GM12864 (cell line): ENCODE results near the gene NDUFB2.
A peak's percentile ranks its signal among the peaks of the same experiment; 100 is the strongest.

Source experiments
- DNase-seq: peaks from one replicate; pipeline ENCODE4 v3.0.0-alpha.2; 2011; ENCODE audit warnings: low read depth
- H3K4me3 ChIP-seq: 2 replicates; pipeline ENCODE4 v1.5.1; 2011; ENCODE audit warnings: mild to moderate bottlenecking, low read depth, low read length, control low read depth
- TF ChIP-seq, protein P1 (sequence below): IDR thresholded peaks from 2 replicates; pipeline ENCODE4 v1.5.1; 2011; ENCODE audit warnings: low read depth, mild to moderate bottlenecking, moderate library complexity, low read length, control low read depth, inconsistent platforms; ENCODE audit errors: missing control alignments

Gene NDUFB2

DNA sequence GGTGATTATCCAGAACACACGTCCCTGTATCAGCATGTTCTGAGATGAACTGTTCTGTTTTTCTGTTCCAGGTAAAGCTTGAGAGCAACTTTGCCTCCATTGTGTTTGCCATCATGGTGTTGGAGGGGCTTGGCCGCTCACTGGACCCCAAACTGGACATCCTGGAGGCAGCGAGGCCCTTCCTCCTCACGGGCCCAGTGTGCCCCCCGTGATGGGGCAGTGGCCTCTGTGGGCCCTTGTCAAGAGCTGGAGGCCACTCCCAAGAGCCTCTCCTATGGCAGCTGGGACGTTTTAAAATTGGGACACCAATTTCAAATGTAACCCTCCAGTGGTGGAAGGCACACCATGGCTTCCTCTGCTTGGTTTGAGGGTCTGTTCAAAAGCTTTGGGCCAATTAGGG is 1.9 kb upstream of the NDUFB2 start:
- TF ChIP-seq, protein P1, sequence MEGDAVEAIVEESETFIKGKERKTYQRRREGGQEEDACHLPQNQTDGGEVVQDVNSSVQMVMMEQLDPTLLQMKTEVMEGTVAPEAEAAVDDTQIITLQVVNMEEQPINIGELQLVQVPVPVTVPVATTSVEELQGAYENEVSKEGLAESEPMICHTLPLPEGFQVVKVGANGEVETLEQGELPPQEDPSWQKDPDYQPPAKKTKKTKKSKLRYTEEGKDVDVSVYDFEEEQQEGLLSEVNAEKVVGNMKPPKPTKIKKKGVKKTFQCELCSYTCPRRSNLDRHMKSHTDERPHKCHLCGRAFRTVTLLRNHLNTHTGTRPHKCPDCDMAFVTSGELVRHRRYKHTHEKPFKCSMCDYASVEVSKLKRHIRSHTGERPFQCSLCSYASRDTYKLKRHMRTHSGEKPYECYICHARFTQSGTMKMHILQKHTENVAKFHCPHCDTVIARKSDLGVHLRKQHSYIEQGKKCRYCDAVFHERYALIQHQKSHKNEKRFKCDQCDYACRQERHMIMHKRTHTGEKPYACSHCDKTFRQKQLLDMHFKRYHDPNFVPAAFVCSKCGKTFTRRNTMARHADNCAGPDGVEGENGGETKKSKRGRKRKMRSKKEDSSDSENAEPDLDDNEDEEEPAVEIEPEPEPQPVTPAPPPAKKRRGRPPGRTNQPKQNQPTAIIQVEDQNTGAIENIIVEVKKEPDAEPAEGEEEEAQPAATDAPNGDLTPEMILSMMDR = no peak
- H3K4me3 ChIP-seq = no peak overlapping the region
- DNase-seq = no peak

DNA sequence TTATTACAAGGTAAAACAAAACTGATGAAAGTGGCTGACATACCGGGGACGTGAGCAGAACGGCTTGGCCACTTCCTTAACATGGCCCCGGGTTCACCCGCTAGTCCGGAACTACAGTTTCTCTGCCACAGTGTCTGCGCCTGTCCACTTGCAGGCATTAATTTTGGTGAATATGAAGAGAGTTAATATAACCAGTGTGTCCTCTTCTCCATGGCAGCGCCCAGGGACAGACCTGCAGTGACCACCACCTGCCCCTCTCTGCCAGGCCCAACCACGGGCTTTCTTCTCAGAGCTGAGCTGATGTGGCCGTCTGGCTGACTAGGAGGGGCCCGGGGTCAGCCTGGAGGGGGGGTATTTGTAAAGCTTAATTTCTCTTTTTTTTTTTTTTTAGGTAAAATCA is 1.1 kb upstream of the NDUFB2 start:
- no peak overlapping the region for H3K4me3 ChIP-seq
- no peak for DNase-seq
- TF ChIP-seq, protein P1 = no peak

DNA sequence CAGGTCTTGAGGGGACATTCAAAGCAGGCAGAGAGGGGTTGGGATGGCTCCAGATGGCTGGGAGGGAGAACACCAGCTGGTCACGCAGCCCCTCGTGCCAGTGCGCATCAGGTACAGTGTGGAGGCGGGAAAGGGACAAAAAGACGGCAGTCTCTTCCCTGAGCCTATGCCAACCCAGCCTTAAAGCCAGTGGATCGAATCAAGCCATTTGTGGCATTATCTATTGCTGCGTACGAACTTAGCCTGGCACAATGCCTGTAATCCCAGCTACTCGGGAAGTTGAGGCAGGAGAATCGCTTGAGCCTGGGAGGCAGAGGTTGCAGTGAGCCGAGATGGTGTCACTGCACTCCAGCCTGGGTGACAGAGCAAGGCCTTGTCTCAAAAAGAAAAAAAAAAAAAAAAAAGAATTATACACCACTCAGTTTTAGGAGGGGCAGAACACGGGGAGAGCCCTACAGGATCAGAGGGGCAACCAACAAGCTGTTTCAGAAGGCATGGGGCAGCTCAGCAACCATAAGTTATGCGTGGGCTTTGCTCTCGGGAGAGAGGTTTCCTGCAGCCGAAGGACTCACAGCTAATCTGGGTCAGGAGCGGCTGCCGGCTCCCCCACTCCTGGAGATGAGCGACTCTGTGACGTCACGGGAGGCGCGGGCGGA is 356 bp upstream of the NDUFB2 start:
- TF ChIP-seq, protein P1 = no peak
- peak overlapping the region; percentile 94 for H3K4me3 ChIP-seq
- DNase-seq = peak; percentile 56

DNA sequence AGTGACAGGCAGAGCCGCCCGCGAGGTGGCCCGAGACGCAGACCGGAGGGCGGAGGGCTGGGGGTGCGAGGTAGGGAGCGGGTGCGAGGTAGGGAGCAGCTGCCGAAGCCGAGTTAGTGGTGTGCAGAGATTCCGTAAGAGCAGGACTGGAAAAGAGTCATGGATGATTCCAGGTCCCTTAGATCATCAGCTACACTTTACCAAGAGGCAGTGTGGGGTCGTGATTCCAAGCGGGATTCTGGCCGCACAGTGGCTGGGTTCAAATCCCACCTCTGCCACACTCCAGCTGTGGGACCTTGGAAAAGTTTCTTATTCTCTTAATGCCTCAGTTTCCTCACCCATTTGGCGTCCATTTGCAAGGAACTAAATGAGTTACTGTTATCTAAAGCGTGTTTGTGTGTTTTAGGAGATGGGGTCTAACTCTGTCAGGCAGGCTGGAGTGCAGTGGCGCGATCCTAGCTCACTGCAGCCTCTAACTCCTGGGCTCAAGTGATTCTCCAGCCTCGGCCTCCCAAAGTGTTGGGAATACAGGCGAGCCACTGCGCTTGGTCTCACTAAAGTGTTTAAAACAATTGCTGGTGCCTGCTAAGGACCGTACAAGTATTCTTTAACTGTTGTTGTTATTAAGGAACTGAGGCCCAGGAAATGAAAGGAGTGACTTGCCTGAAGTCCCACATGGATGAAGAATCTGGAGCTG is 1.1 kb downstream of the NDUFB2 start:
- DNase-seq = no peak
- TF ChIP-seq, protein P1 = no peak
- H3K4me3 ChIP-seq = peak overlapping the region; percentile 94

DNA sequence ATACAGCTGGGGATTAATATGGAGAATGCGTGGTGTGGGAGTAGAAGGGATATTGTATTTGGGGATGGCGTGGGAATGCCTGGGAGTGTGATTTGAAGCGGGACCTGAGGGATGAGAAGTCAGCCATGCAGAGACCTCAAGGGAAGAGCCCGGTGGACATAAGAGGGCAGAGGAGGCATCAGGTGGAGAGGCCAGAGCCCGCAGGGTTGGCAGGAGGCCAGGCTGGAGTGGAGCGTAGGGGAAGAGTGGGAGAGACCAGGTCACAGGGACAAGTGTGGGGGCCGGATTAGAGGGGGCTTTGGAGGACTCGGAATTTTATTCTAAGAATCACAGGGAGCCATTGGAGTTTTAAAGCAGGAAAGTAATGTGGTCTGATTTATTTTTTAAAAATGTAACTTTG is 2.0 kb downstream of the NDUFB2 start:
- H3K4me3 ChIP-seq = no peak overlapping the region
- DNase-seq = no peak
- TF ChIP-seq, protein P1 = no peak

DNA sequence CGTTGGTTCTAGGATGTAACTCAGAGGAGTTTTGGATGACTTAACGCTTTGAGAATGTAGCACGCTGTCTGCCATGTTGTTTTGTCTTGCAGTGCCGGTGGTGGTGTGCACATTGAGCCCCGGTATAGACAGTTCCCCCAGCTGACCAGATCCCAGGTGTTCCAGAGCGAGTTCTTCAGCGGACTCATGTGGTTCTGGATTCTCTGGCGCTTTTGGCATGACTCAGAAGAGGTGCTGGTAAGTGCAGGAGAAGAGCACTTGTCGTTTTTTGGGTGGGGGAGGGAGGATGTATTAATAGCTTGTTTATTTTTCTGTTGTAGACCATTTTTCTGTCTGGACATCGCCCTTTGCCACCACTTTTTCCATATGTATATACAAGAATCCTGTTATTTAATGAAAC is 6.3 kb downstream of the NDUFB2 start:
- DNase-seq = no peak
- no peak overlapping the region for H3K4me3 ChIP-seq
- TF ChIP-seq, protein P1 = no peak

DNA sequence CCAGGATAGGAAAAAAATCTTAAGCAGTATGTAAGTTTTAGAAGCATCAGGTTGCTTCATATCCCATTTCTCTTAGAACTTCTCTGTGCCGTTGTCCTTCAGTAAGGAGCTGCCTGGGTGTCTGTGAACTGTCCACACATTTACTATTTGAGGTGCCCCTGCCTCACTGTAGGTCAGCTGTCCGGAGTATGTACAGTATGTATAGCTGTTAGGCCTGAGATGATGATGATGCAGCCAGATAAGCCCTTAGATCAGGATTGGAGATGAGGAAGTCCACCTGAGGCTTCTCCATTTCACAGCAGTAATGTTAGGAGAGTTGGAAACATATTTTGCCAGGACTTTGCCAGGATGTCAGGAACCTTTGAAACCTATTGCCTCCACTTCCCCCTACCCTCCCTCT is 7.7 kb downstream of the NDUFB2 start:
- H3K4me3 ChIP-seq = no peak overlapping the region
- no peak for DNase-seq
- TF ChIP-seq, protein P1 = no peak
